B cell (primary cell): ENCODE measurements around the gene PLVAP. TPM values are rescaled to one million over a fixed set of nuclear protein-coding genes. Genes with fewer than 3 reads are reported as not detected.

ENCODE experiments used
- ATAC-seq: fragments of 200-7000 bp; cut with Tn5 transposase; one replicate; pipeline ENCODE4 v1.10.0; 2021; ENCODE audit warnings: low read depth, mild to moderate bottlenecking, moderate number of reproducible peaks, moderate library complexity
- CTCF ChIA-PET: fragments of 350-600 bp; sonication (Branson Sonifier 250); formaldehyde crosslinking; loops from one replicate; lab custom pipeline; 2021; ENCODE audit warnings: antibody characterized with exemption, inconsistent platforms; lab: Charles Lee
- POLR2A ChIA-PET: fragments of 350-600 bp; sonication (Branson Sonifier 250); formaldehyde crosslinking; loops from one replicate; lab custom pipeline; 2021; ENCODE audit warnings: antibody characterized with exemption; lab: Charles Lee
- DNase-seq: peaks from one replicate; pipeline ENCODE4 v3.0.0; 2013
- H2AFZ ChIP-seq: 2 replicates; pipeline ENCODE4 v1.6.1; 2012; ENCODE audit warnings: mild to moderate bottlenecking, low read depth, low read length; ENCODE audit not compliant: insufficient read depth, poor library complexity, severe bottlenecking
- H3K27ac ChIP-seq, 2 donors: 1 replicate in 1 of 2; 2 replicates in 1 of 2; pipeline ENCODE4 v1.5.1; 2012 to 2013; ENCODE audit warnings: low read length in 2 of 2, mild to moderate bottlenecking in 2 of 2, moderate library complexity in 1 of 2
- H3K27me3 ChIP-seq, 4 experiments: fragments of 200-600 bp in 1 of 4; sonication (generic) in 1 of 4; replicated peaks in 1 of 4; 1 replicate in 2 of 4; 2 replicates in 2 of 4; pipeline versions ENCODE4 v1.6.1 to v1.7.0; 2013 to 2016; ENCODE audit warnings: low read length in 3 of 4, mild to moderate bottlenecking in 2 of 4, mixed read lengths in 1 of 4, moderate library complexity in 1 of 4; ENCODE audit not compliant: insufficient read depth in 4 of 4, control insufficient read depth in 3 of 4; ENCODE audit errors: control extremely low read depth in 1 of 4
- H3K36me3 ChIP-seq, 2 experiments: replicated peaks in 1 of 2; 1 replicate in 1 of 2; 2 replicates in 1 of 2; pipeline versions ENCODE4 v1.6.1 to v1.7.1; 2013; ENCODE audit warnings: low read length in 1 of 2; ENCODE audit not compliant: insufficient read depth in 2 of 2, control insufficient read depth in 1 of 2; ENCODE audit errors: control extremely low read depth in 1 of 2, extremely low read depth in 1 of 2
- H3K4me1 ChIP-seq, 2 donors: fragments of 200-600 bp in 1 of 2; sonication (generic) in 1 of 2; 1 replicate in 1 of 2; 2 replicates in 1 of 2; pipeline versions ENCODE4 v1.5.1 to v1.6.1; 2013 to 2017; ENCODE audit warnings: low read length in 2 of 2; ENCODE audit not compliant: control insufficient read depth in 2 of 2, insufficient read depth in 2 of 2
- H3K4me2 ChIP-seq: replicated peaks from 2 replicates; pipeline ENCODE3; 2012; ENCODE audit warnings: mild to moderate bottlenecking, low read depth, low read length; ENCODE audit not compliant: poor library complexity, severe bottlenecking
- H3K4me3 ChIP-seq, 5 experiments: fragments of 200-600 bp in 1 of 5; sonication (generic) in 1 of 5; 1 replicate in 3 of 5; 2 replicates in 2 of 5; pipeline versions ENCODE4 v1.5.1 to v1.7.0; 2011 to 2016; ENCODE audit warnings: low read length in 4 of 5, mild to moderate bottlenecking in 4 of 5, low read depth in 2 of 5, control low read depth in 1 of 5, moderate library complexity in 1 of 5; ENCODE audit not compliant: insufficient read depth in 1 of 5; ENCODE audit errors: control extremely low read depth in 1 of 5, extremely low read depth in 1 of 5
- H3K79me2 ChIP-seq: fragments of 200-600 bp; sonication (generic); one replicate; pipeline ENCODE4 v1.6.0; 2016; ENCODE audit warnings: low read length; ENCODE audit not compliant: control insufficient read depth, insufficient read depth
- H3K9ac ChIP-seq: fragments of 200-600 bp; sonication (generic); 2 replicates; pipeline ENCODE4 v1.6.1; 2017; ENCODE audit warnings: mild to moderate bottlenecking, low read length, moderate library complexity
- H3K9me3 ChIP-seq, 3 donors: one replicate each; pipeline versions ENCODE4 v1.6.1 to v1.7.1; 2013; ENCODE audit warnings: low read length in 2 of 3; ENCODE audit not compliant: control insufficient read depth in 2 of 3, insufficient read depth in 1 of 3; ENCODE audit errors: control extremely low read depth in 1 of 3
- H4K20me1 ChIP-seq: 2 replicates; pipeline ENCODE4 v1.6.0; 2012; ENCODE audit warnings: mild to moderate bottlenecking, low read length; ENCODE audit not compliant: insufficient read depth, control insufficient read depth, poor library complexity, severe bottlenecking
- H3K27ac Mint-ChIP-seq: one replicate; pipeline ENCODE4 v1.8.0; 2021; ENCODE audit warnings: mixed read lengths
- H3K27me3 Mint-ChIP-seq: one replicate; pipeline ENCODE4 v1.8.0; 2021; ENCODE audit warnings: mixed read lengths
- H3K4me1 Mint-ChIP-seq: one replicate; pipeline ENCODE4 v1.8.0; 2021; ENCODE audit warnings: mixed read lengths
- H3K4me3 Mint-ChIP-seq: one replicate; pipeline ENCODE4 v1.8.0; 2021; ENCODE audit warnings: mixed read lengths
- H3K9me3 Mint-ChIP-seq: one replicate; pipeline ENCODE4 v1.8.0; 2022; ENCODE audit warnings: mixed read lengths; ENCODE audit not compliant: insufficient read depth
- CTCF ChIP-seq: fragments of 200-600 bp; IDR thresholded peaks from one replicate; pipeline ENCODE4 v1.8.0; 2022; ENCODE audit warnings: antibody characterized with exemption, mild to moderate bottlenecking
- EZH2 ChIP-seq: IDR thresholded peaks from 2 replicates; pipeline ENCODE4 v1.6.1; 2012; ENCODE audit warnings: borderline replicate concordance, low read depth, mild to moderate bottlenecking, moderate library complexity, low read length; ENCODE audit not compliant: insufficient read depth, poor library complexity, severe bottlenecking
- WGBS: methylation state at CpG from one replicate; pipeline ENCODE4 v1.1.5; 2013; ENCODE audit warnings: missing lambda C conversion rate; ENCODE audit not compliant: insufficient coverage; 5-methylcytosine and 5-hydroxymethylcytosine counted together
- intact Hi-C: fragments of 100-400 bp; cut with micrococcal nuclease; formaldehyde crosslinking; loops from one replicate; pipeline ENCODE4 v1.10.0; 2022
- polyA plus RNA-seq: library from polyadenylated mRNA; depleted of rRNA; stranded (reverse); fragments of >200 nt; gene quantifications from 2 replicates; pipeline ENCODE4 v1.2.3, GENCODE V29; 2012
- total RNA-seq, 2 donors: library from RNA; stranded (reverse); fragments of 120-200 nt in 1 of 2; gene quantifications; 1 replicate in 1 of 2; 2 replicates in 1 of 2; pipeline versions ENCODE4 v1.2.3 to v1.2.4, GENCODE V29; 2013 to 2022

PLVAP gene
- total and polyA plus RNA-seq, 2 donors (not counting 1 experiment from before 2014, with no cell fraction given): 0.06 TPM; not detected in 1

- ChIA-PET CTCF (interaction anchor here (1.1 kb wide), 1 partner anchor 12 kb away, joined by 3 read pairs; no protein-coding TSS in a partner anchor), POLR2A (no interaction called here)
- peaks cover 9% of the 10 kb centered on the region for H3K79me2 ChIP-seq
- peaks cover 24% of the 10 kb centered on the region for H3K4me1 Mint-ChIP-seq
- ATAC-seq: no peak
- peaks cover 7 to 19% of the 10 kb centered on the region in 2 donors for H3K4me1 ChIP-seq
- H3K4me2 ChIP-seq: no peak overlapping the region
- TF ChIP-seq CTCF (no peak), EZH2 (no peak)
- peak overlapping the region; percentile 26 for H3K4me3 Mint-ChIP-seq
- no peaks in the 10 kb centered on the region for H3K27me3 ChIP-seq
- H3K4me3 ChIP-seq: no peak overlapping the region
- no peaks in the 10 kb centered on the region for H3K36me3 ChIP-seq
- H3K9ac ChIP-seq: no peak overlapping the region
- no peak overlapping the region for H3K27ac Mint-ChIP-seq
- H3K27me3 Mint-ChIP-seq: no peaks in the 10 kb centered on the region
- no peaks in the 10 kb centered on the region for H3K9me3 ChIP-seq
- no peaks in the 10 kb centered on the region for H3K9me3 Mint-ChIP-seq
- H3K27ac ChIP-seq: no peak overlapping the region
- no peak overlapping the region for H2AFZ ChIP-seq
- intact Hi-C loops: no loop called here
- H4K20me1 ChIP-seq: no peaks in the 10 kb centered on the region
- DNase-seq: no peak
- 96% methylated on average over 13 of the region's 21 CpGs for WGBS
Measured at GRCh38 chr19:17340302-17340870, 36.8 kb downstream of the PLVAP start.

- ChIA-PET POLR2A (interaction anchor here (0.8 kb wide), 1 partner anchor 11 kb away, joined by 6 read pairs; no protein-coding TSS in a partner anchor), CTCF (interaction anchor here (1.1 kb wide), 1 partner anchor 11 kb away, joined by 3 read pairs; no protein-coding TSS in a partner anchor)
- H3K27ac Mint-ChIP-seq: no peak overlapping the region
- Histone ChIP-seq H3K36me3 (no peaks in the 10 kb centered on the region), H3K27me3 (no peaks in the 10 kb centered on the region), H3K4me1 (peaks cover 13 to 26% of the 10 kb centered on the region in 2 donors), H4K20me1 (no peaks in the 10 kb centered on the region), H3K9ac (no peak overlapping the region), H3K4me3 (no peak overlapping the region), H3K79me2 (peaks cover 9% of the 10 kb centered on the region), H3K27ac (no peak overlapping the region), H3K9me3 (no peaks in the 10 kb centered on the region), H2AFZ (no peak overlapping the region), H3K4me2 (no peak overlapping the region)
- TF ChIP-seq EZH2 (no peak), CTCF (no peak)
- DNase-seq (peak; percentile 37), ATAC-seq (no peak)
- no peaks in the 10 kb centered on the region for H3K9me3 Mint-ChIP-seq
- intact Hi-C loops: no loop called here
- peak overlapping the region; percentile 62 for H3K4me3 Mint-ChIP-seq
- peaks cover 34% of the 10 kb centered on the region for H3K4me1 Mint-ChIP-seq
- WGBS: 95% methylated on average over 27 of the region's 34 CpGs
- no peaks in the 10 kb centered on the region for H3K27me3 Mint-ChIP-seq
Measured at GRCh38 chr19:17339088-17339741, 37.9 kb downstream of the PLVAP start.
